SK-N-SH treated with all-trans-retinoic acid at 6 μM for 48 hours (cell line): Measurements from ENCODE around the gene TMEFF2.

ENCODE experiments used
- ATAC-seq: fragments of 200-7000 bp; cut with Tn5 transposase; 3 replicates; pipeline ENCODE4 v1.9.1; 2020; ENCODE audit warnings: mild to moderate bottlenecking, moderate library complexity
- BACH2 ChIP-seq: fragments of 250-450 bp; sonication (Bioruptor Pico); IDR thresholded peaks from 2 replicates; pipeline ENCODE4 v1.9.0; 2021; ENCODE audit warnings: mild to moderate bottlenecking, borderline replicate concordance
- GLIS3 ChIP-seq: fragments of 250-450 bp; sonication (Bioruptor Pico); IDR thresholded peaks from 2 replicates; pipeline ENCODE4 v1.5.0; 2020; ENCODE audit warnings: mild to moderate bottlenecking, moderate library complexity
- PPARA ChIP-seq: fragments of 250-450 bp; sonication (Bioruptor Pico); IDR thresholded peaks from 2 replicates; pipeline ENCODE4 v1.5.0; 2020; ENCODE audit warnings: mild to moderate bottlenecking, borderline replicate concordance
- RARB ChIP-seq: fragments of 250-450 bp; sonication (Bioruptor Pico); IDR thresholded peaks from 2 replicates; pipeline ENCODE4 v1.8.0; 2021; ENCODE audit warnings: mild to moderate bottlenecking, moderate library complexity
- SNAI2 ChIP-seq: fragments of 250-450 bp; sonication (Bioruptor Pico); IDR thresholded peaks from 2 replicates; pipeline ENCODE4 v1.5.0; 2020; ENCODE audit warnings: mild to moderate bottlenecking, moderate library complexity
- TCF4 ChIP-seq: fragments of 250-450 bp; sonication (Bioruptor Pico); IDR thresholded peaks from 2 replicates; pipeline ENCODE4 v1.8.0; 2021; ENCODE audit warnings: mild to moderate bottlenecking, moderate library complexity, borderline replicate concordance
- TOX ChIP-seq: fragments of 250-450 bp; sonication (Bioruptor Pico); IDR thresholded peaks from 2 replicates; pipeline ENCODE4 v1.8.0; 2021; ENCODE audit warnings: mild to moderate bottlenecking, moderate library complexity, borderline replicate concordance
- ZC3H10 ChIP-seq: fragments of 250-450 bp; sonication (Bioruptor Pico); IDR thresholded peaks from 2 replicates; pipeline ENCODE4 v1.5.1; 2021; ENCODE audit warnings: mild to moderate bottlenecking, moderate library complexity
- ZFP3 ChIP-seq: fragments of 250-450 bp; sonication (Bioruptor Pico); IDR thresholded peaks from 2 replicates; pipeline ENCODE4 v1.5.0; 2020; ENCODE audit warnings: mild to moderate bottlenecking, moderate library complexity
- ZFP30 ChIP-seq: fragments of 450-650 bp; formaldehyde crosslinking; IDR thresholded peaks from 2 replicates; pipeline ENCODE4 v1.5.0; 2022; ENCODE audit warnings: mild to moderate bottlenecking, moderate library complexity
- ZNF565 ChIP-seq: fragments of 450-650 bp; formaldehyde crosslinking; conservative IDR thresholded peaks from 2 replicates; pipeline ENCODE4 v1.5.0; 2020; ENCODE audit warnings: low read depth, mild to moderate bottlenecking, moderate library complexity
- ZNF70 ChIP-seq: fragments of 450-650 bp; formaldehyde crosslinking; IDR thresholded peaks from 2 replicates; pipeline ENCODE4 v1.5.0; 2020; ENCODE audit warnings: mild to moderate bottlenecking, moderate library complexity
- ZNF8 ChIP-seq: fragments of 450-650 bp; formaldehyde crosslinking; IDR thresholded peaks from 2 replicates; pipeline ENCODE4 v1.5.0; 2020; ENCODE audit warnings: mild to moderate bottlenecking, moderate library complexity
- TF ChIP-seq, protein P1 (sequence below): fragments of 250-450 bp; sonication (Bioruptor Pico); IDR thresholded peaks from 2 replicates; pipeline ENCODE4 v1.8.0; 2021; ENCODE audit warnings: low read depth, mild to moderate bottlenecking, moderate library complexity, borderline replicate concordance
- TF ChIP-seq, protein P2 (sequence below): fragments of 250-450 bp; sonication (Bioruptor Pico); IDR thresholded peaks from 2 replicates; pipeline ENCODE4 v1.8.0; 2020; ENCODE audit warnings: mild to moderate bottlenecking, moderate library complexity, borderline replicate concordance
- TF ChIP-seq, protein P3 (sequence below): fragments of 250-450 bp; sonication (Bioruptor Pico); IDR thresholded peaks from 2 replicates; pipeline ENCODE4 v1.5.1; 2021; ENCODE audit warnings: mild to moderate bottlenecking, moderate library complexity
- TF ChIP-seq, protein P4 (sequence below): fragments of 250-450 bp; sonication (Bioruptor Pico); IDR thresholded peaks from 2 replicates; pipeline ENCODE4 v1.5.0; 2020; ENCODE audit warnings: mild to moderate bottlenecking, moderate library complexity
- TF ChIP-seq, protein P5 (sequence below): fragments of 250-450 bp; sonication (Bioruptor Pico); IDR thresholded peaks from 2 replicates; pipeline ENCODE4 v1.5.1; 2020; ENCODE audit warnings: low read depth, mild to moderate bottlenecking, moderate library complexity

The TMEFF2 gene

DNA sequence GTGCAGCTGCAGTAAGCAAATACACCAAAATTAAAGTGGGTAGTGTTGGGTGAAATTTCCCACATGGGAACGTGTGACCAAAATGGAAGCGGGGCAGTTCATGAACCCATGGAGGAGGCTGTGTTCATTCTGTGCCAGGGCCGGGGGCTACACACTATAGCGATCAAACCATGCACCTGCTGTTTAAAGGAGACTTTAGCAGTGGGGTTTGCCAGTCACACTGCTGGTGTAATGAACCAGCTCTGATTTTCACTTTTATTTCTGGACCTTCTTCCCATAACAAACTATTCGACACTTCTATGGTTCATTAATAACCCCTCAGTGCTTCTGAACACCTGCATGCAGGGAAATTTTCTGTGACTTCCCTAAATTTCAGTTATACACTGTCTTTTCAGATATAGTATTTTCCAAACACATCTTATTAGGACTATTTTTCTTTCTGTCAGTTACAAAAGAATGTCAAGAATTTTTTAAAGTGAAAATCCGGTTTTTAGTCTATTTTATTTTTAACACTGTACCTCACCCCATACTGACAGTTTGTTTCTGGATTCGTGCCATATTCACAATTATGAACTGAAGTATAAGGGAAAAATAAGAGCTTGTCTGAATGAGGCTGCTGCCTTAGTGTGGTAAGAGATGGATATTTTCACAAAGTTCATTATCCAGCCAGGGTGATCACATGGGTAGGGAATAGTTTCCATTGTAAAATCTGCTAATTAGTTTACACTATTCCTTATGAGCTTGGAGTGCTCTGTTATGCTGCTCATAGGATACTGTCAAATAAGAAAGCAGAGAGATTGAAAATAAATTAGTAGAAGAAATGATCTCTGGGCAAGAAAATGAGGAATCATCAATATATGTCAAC is 236.5 kb downstream of the TMEFF2 start:
- TF ChIP-seq RARB (no peak), ZFP3 (CRISPR knock-in tag) (no peak), TOX (no peak), TCF4 (CRISPR knock-in tag) (no peak), ZFP30 (CRISPR knock-in tag) (no peak), GLIS3 (CRISPR knock-in tag) (no peak), ZC3H10 (no peak), ZNF70 (no peak)
- TF ChIP-seq, protein P1, sequence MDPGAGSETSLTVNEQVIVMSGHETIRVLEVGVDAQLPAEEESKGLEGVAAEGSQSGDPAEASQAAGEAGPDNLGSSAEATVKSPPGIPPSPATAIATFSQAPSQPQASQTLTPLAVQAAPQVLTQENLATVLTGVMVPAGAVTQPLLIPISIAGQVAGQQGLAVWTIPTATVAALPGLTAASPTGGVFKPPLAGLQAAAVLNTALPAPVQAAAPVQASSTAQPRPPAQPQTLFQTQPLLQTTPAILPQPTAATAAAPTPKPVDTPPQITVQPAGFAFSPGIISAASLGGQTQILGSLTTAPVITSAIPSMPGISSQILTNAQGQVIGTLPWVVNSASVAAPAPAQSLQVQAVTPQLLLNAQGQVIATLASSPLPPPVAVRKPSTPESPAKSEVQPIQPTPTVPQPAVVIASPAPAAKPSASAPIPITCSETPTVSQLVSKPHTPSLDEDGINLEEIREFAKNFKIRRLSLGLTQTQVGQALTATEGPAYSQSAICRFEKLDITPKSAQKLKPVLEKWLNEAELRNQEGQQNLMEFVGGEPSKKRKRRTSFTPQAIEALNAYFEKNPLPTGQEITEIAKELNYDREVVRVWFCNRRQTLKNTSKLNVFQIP = no peak
- TF ChIP-seq, protein P2, sequence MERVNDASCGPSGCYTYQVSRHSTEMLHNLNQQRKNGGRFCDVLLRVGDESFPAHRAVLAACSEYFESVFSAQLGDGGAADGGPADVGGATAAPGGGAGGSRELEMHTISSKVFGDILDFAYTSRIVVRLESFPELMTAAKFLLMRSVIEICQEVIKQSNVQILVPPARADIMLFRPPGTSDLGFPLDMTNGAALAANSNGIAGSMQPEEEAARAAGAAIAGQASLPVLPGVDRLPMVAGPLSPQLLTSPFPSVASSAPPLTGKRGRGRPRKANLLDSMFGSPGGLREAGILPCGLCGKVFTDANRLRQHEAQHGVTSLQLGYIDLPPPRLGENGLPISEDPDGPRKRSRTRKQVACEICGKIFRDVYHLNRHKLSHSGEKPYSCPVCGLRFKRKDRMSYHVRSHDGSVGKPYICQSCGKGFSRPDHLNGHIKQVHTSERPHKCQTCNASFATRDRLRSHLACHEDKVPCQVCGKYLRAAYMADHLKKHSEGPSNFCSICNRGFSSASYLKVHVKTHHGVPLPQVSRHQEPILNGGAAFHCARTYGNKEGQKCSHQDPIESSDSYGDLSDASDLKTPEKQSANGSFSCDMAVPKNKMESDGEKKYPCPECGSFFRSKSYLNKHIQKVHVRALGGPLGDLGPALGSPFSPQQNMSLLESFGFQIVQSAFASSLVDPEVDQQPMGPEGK (CRISPR knock-in tag) = no peak
- no peak; the same call in 2 of the 3 replicates for ATAC-seq

DNA sequence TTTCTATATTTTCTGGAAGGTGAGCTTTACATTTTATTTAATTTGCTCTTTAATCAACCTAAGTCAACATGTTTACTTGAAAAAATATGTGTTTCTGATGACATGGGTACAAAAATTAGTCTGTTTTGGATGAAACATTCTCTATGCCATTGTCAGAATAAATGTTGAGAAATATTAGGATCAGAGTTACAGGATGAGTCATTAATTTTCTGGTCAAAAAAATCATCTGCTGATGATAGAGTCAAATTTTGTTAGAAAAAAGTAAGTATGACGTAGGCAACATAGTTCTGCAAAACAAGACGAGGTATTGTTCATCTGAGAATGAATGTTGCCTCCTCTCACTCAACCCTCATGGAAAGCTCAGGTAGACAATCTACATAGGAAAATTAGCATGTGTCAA is 240.3 kb downstream of the TMEFF2 start:
- ATAC-seq = no peak
- TF ChIP-seq ZNF8 (CRISPR knock-in tag) = no peak
- TF ChIP-seq TCF4 (CRISPR knock-in tag) = no peak
- TF ChIP-seq PPARA = no peak

DNA sequence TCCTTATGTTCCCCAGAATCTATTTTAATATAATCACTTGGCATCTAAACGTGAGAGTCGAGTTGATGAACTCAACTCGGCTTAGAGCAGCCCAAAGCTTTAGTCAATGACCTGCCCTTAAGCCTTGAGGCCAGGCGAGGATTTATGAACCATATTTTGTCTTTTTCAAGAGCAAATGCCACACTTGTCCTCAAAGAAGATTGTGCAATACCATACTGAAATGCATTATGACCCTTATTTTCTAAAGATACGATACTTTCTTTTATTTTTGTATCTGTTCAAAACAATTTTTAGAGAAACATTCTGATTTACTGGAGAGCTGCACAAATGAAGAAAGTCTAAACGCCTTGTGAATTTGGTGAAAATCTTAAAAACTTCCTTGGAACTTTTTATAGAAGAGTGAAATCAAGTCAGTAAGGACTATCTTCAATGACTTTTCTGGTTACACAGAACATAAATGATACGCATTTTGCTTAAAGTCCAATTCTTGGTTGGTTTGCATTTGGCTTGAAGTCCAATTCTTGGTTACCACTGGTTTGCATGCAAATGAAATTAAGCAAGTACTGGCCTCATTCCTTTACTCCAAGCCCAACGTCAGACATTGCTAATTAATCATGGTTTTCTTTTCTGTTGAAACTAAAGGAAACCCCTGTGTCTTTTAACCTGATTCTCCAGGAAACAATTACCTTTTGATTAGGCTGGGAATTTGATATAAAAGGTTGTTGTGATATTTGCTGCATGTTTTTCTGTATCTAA is 242.0 kb downstream of the TMEFF2 start:
- ATAC-seq = no peak
- TF ChIP-seq ZNF70 (no peak), ZNF565 (no peak), ZFP3 (CRISPR knock-in tag) (no peak), TOX (no peak), PPARA (no peak), RARB (no peak), ZNF8 (CRISPR knock-in tag) (no peak), ZC3H10 (no peak), BACH2 (CRISPR knock-in tag) (no peak), SNAI2 (no peak), ZFP30 (CRISPR knock-in tag) (no peak)
- TF ChIP-seq, protein P3, sequence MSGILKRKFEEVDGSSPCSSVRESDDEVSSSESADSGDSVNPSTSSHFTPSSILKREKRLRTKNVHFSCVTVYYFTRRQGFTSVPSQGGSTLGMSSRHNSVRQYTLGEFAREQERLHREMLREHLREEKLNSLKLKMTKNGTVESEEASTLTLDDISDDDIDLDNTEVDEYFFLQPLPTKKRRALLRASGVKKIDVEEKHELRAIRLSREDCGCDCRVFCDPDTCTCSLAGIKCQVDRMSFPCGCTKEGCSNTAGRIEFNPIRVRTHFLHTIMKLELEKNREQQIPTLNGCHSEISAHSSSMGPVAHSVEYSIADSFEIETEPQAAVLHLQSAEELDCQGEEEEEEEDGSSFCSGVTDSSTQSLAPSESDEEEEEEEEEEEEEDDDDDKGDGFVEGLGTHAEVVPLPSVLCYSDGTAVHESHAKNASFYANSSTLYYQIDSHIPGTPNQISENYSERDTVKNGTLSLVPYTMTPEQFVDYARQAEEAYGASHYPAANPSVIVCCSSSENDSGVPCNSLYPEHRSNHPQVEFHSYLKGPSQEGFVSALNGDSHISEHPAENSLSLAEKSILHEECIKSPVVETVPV (CRISPR knock-in tag) = no peak
- TF ChIP-seq, protein P4, sequence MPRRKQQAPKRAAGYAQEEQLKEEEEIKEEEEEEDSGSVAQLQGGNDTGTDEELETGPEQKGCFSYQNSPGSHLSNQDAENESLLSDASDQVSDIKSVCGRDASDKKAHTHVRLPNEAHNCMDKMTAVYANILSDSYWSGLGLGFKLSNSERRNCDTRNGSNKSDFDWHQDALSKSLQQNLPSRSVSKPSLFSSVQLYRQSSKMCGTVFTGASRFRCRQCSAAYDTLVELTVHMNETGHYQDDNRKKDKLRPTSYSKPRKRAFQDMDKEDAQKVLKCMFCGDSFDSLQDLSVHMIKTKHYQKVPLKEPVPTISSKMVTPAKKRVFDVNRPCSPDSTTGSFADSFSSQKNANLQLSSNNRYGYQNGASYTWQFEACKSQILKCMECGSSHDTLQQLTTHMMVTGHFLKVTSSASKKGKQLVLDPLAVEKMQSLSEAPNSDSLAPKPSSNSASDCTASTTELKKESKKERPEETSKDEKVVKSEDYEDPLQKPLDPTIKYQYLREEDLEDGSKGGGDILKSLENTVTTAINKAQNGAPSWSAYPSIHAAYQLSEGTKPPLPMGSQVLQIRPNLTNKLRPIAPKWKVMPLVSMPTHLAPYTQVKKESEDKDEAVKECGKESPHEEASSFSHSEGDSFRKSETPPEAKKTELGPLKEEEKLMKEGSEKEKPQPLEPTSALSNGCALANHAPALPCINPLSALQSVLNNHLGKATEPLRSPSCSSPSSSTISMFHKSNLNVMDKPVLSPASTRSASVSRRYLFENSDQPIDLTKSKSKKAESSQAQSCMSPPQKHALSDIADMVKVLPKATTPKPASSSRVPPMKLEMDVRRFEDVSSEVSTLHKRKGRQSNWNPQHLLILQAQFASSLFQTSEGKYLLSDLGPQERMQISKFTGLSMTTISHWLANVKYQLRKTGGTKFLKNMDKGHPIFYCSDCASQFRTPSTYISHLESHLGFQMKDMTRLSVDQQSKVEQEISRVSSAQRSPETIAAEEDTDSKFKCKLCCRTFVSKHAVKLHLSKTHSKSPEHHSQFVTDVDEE (CRISPR knock-in tag) = no peak
- TF ChIP-seq, protein P5, sequence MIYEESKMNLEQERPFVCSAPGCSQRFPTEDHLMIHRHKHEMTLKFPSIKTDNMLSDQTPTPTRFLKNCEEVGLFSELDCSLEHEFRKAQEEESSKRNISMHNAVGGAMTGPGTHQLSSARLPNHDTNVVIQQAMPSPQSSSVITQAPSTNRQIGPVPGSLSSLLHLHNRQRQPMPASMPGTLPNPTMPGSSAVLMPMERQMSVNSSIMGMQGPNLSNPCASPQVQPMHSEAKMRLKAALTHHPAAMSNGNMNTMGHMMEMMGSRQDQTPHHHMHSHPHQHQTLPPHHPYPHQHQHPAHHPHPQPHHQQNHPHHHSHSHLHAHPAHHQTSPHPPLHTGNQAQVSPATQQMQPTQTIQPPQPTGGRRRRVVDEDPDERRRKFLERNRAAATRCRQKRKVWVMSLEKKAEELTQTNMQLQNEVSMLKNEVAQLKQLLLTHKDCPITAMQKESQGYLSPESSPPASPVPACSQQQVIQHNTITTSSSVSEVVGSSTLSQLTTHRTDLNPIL = no peak
- TF ChIP-seq, protein P1 = no peak
- TF ChIP-seq, protein P2 (CRISPR knock-in tag) = no peak
